Activated CD8-positive, alpha-beta memory T cell treated with anti-CD3 and anti-CD28 coated beads, Interleukin-2, amount 50 U/mL, for 1 hour (primary cell): ENCODE data around the gene MAGIX.

Experiments
- DNase-seq: peaks from one replicate; pipeline ENCODE4 v3.0.0-alpha.2; 2020; ENCODE audit errors: extremely low read depth

MAGIX gene

GRCh38 chrX:49205443-49205842 lies 42.9 kb downstream of the MAGIX start:
- DNase-seq, result no peak

GRCh38 chrX:49206543-49206942 lies 44.0 kb downstream of the MAGIX start:
- no peak for DNase-seq

- no peak for DNase-seq
Observed at GRCh38 chrX:49208399-49208798, 45.8 kb downstream of the MAGIX start.

GRCh38 chrX:49209434-49210251 lies 47.1 kb downstream of the MAGIX start:
- DNase-seq, result no peak

- no peak for DNase-seq
Observed at GRCh38 chrX:49210406-49210805, 47.8 kb downstream of the MAGIX start.

GRCh38 chrX:49211074-49211473 lies 48.5 kb downstream of the MAGIX start:
- no peak for DNase-seq

- DNase-seq, result no peak
Observed at GRCh38 chrX:49212209-49212608, 49.7 kb downstream of the MAGIX start.

GRCh38 chrX:49212861-49213260 lies 50.3 kb downstream of the MAGIX start:
- DNase-seq, result no peak

GRCh38 chrX:49214416-49214815 lies 51.9 kb downstream of the MAGIX start:
- DNase-seq, result no peak

GRCh38 chrX:49214996-49215526 lies 52.5 kb downstream of the MAGIX start:
- DNase-seq, result no peak
